HCT116 (cell line): Measurements from ENCODE around the gene FCHSD2.

Experiments
- ATF3 ChIP-seq: IDR thresholded peaks from 2 replicates; pipeline ENCODE4 v1.6.1; 2012
- CEBPB ChIP-seq: IDR thresholded peaks from 2 replicates; pipeline ENCODE4 v1.6.1; 2012; ENCODE audit warnings: low read depth
- CTCF ChIP-seq, 3 experiments: fragments of 200-600 bp in 1 of 3; sonication (generic) in 1 of 3; IDR thresholded peaks in 2 of 3; conservative IDR thresholded peaks in 1 of 3; 2 replicates each; pipeline ENCODE4 v1.5.1; 2012 to 2017; ENCODE audit warnings: low read depth in 2 of 3, low read length in 2 of 3, antibody characterized with exemption in 1 of 3, borderline replicate concordance in 1 of 3, control low read depth in 1 of 3, mild to moderate bottlenecking in 1 of 3, mixed read lengths in 1 of 3, mixed run types in 1 of 3, moderate library complexity in 1 of 3; ENCODE audit not compliant: insufficient read depth in 1 of 3
- EGR1 ChIP-seq: IDR thresholded peaks from 2 replicates; pipeline ENCODE4 v1.6.1; 2012; ENCODE audit warnings: low read depth
- EZH2 ChIP-seq: fragments of 200-600 bp; sonication (generic); IDR thresholded peaks from 2 replicates; pipeline ENCODE4 v1.6.1; 2017; ENCODE audit warnings: antibody characterized with exemption, mixed run types
- JUND ChIP-seq: IDR thresholded peaks from 2 replicates; pipeline ENCODE4 v1.6.1; 2012
- MAX ChIP-seq: IDR thresholded peaks from 2 replicates; pipeline ENCODE4 v1.6.1; 2012
- POLR2A ChIP-seq: IDR thresholded peaks from 2 replicates; pipeline ENCODE4 v1.7.0; 2011; ENCODE audit warnings: borderline replicate concordance; ENCODE audit not compliant: insufficient read depth, insufficient read length; ENCODE audit errors: extremely low read depth
- POLR2AphosphoS5 ChIP-seq: IDR thresholded peaks from 2 replicates; pipeline ENCODE4 v1.6.1; 2011; ENCODE audit warnings: mild to moderate bottlenecking, low read depth, low read length, moderate library complexity
- RAD21 ChIP-seq: IDR thresholded peaks from 2 replicates; pipeline ENCODE4 v1.6.1; 2012; ENCODE audit warnings: low read depth, mild to moderate bottlenecking
- SIN3A ChIP-seq: IDR thresholded peaks from 2 replicates; pipeline ENCODE4 v1.6.1; 2012; ENCODE audit warnings: low read depth
- TCF7L2 ChIP-seq: IDR thresholded peaks from 2 replicates; pipeline ENCODE4 v1.7.0; 2011; ENCODE audit warnings: borderline replicate concordance, inconsistent platforms; ENCODE audit not compliant: insufficient read depth, insufficient read length; ENCODE audit errors: extremely low read depth
- YY1 ChIP-seq: IDR thresholded peaks from 2 replicates; pipeline ENCODE4 v1.6.1; 2011; ENCODE audit warnings: low read length, low read depth, moderate library complexity, mild to moderate bottlenecking; ENCODE audit not compliant: insufficient replicate concordance; ENCODE audit errors: extremely low read depth
- ZFX ChIP-seq: fragments of 450-650 bp; IDR thresholded peaks from 2 replicates; pipeline ENCODE4 v1.6.1; 2017

GRCh38 chr11:73091521-73092305 lies 50.4 kb downstream of the FCHSD2 start:
- TF ChIP-seq YY1 (no peak), EZH2 (no peak), CTCF (IDR thresholded peaks at IDR 0.05 in 2 of 3, conservative IDR thresholded peaks at IDR 0.05 in 1 of 3; ENCODE audit: borderline replicate concordance in 1 of 3, insufficient read depth in 1 of 3, low read depth in 2 of 3, low read length in 2 of 3) (no peak), POLR2AphosphoS5 (no peak), SIN3A (no peak), POLR2A (no peak), MAX (no peak), RAD21 (no peak), ZFX (no peak), EGR1 (no peak), CEBPB (no peak), ATF3 (no peak), JUND (no peak), TCF7L2 (no peak)
